ENCODE measurements around the gene YEATS2. TPM values are rescaled to one million over a fixed set of nuclear protein-coding genes. Genes with fewer than 3 reads are reported as not detected.
A peak's percentile ranks its signal among the peaks of the same experiment; 100 is the strongest.
"Not testable (repeated sequence)": the region's sequence is repeated elsewhere in the genome, so short reads cannot be mapped to it uniquely, and the experiment has no call there.

Gene YEATS2
- polyA plus RNA-seq, 3 donors = 4.2 to 33.0 (median 5.0) TPM

DNA sequence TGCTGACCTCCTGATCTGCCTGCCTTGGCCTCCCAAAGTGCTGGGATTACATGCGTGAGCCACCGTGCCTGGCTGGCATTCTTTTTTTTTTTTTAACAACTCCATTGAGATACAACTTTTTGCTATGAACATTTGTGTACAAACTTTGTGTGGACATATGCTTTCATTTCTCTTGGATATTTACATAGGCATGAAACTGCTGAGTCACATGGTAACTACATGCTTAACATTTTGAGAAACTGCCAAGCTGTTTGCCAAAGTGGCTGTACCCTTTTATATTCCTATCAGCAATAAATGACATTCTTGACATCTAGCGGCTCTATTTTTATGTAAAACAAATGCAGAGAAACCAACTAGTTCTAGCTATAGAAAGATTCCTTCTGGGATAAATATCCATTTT is 8.7 kb upstream of the YEATS2 start:
- no peaks in the 10 kb centered on the region for H3K36me3 Mint-ChIP-seq
- TF ChIP-seq CTCF (IDR thresholded peaks at IDR 0.05) = no peak
- no peak for DNase-seq
- no peaks in the 10 kb centered on the region for H4K20me1 ChIP-seq (ENCODE audit: insufficient read depth, low read length)
- no peaks in the 10 kb centered on the region for H3K27me3 ChIP-seq (ENCODE audit: control insufficient read depth in 2 of 2, insufficient read depth in 2 of 2, low read length in 2 of 2)
- peaks cover 0 to 4% of the 10 kb centered on the region in 2 donors for H3K9me3 ChIP-seq (replicated peaks in 1 of 2; ENCODE audit: control insufficient read depth in 1 of 2, insufficient read depth in 1 of 2, low read length in 2 of 2)
- no peaks in the 10 kb centered on the region for H3K36me3 ChIP-seq (replicated peaks in 1 of 2; ENCODE audit: control insufficient read depth in 1 of 2, insufficient read depth in 2 of 2, low read length in 2 of 2)
- no peak overlapping the region for H3K27ac Mint-ChIP-seq
- no peak overlapping the region for H3K4me3 Mint-ChIP-seq
- no peaks in the 10 kb centered on the region for H3K79me2 ChIP-seq (ENCODE audit: insufficient read depth, low read length)
- WGBS (ENCODE audit: insufficient coverage) = no CpG with 5 or more reads among the region's 3 CpGs
- peaks cover 0 to 3% (median 0%) of the 10 kb centered on the region in 3 donors for H3K27me3 Mint-ChIP-seq (ENCODE audit: low read depth in 3 of 3)
- H3K4me2 ChIP-seq (replicated peaks; ENCODE audit: extremely low read depth, low read length, poor library complexity, severe bottlenecking) = no peak overlapping the region
- H3K4me3 ChIP-seq (replicated peaks in 1 of 3; ENCODE audit: low read depth in 2 of 3, low read length in 3 of 3) = no peak overlapping the region
- H3K9me3 Mint-ChIP-seq = peaks cover 0 to 6% (median 0%) of the 10 kb centered on the region in 7 donors
- H3K27ac ChIP-seq (ENCODE audit: low read depth in 1 of 2, low read length in 2 of 2) = no peak overlapping the region
- intact Hi-C loops (cut with micrococcal nuclease) = no loop called here
- no peaks in the 10 kb centered on the region for H3K4me1 ChIP-seq (ENCODE audit: control insufficient read depth in 1 of 2, insufficient read depth in 2 of 2, low read length in 2 of 2)
- H3K4me1 Mint-ChIP-seq = peaks cover 2% of the 10 kb centered on the region
- H3K9ac ChIP-seq (ENCODE audit: insufficient read depth, low read length, poor library complexity, severe bottlenecking) = no peak overlapping the region
- H2AFZ ChIP-seq (ENCODE audit: insufficient read depth, low read depth, low read length, poor library complexity, severe bottlenecking) = no peak overlapping the region

- H4K20me1 ChIP-seq (ENCODE audit: insufficient read depth, low read length); H3K27me3 Mint-ChIP-seq (ENCODE audit: low read depth in 3 of 3); H3K9ac ChIP-seq (ENCODE audit: insufficient read depth, low read length, poor library complexity, severe bottlenecking); H2AFZ ChIP-seq (ENCODE audit: insufficient read depth, low read depth, low read length, poor library complexity, severe bottlenecking); H3K27me3 ChIP-seq (ENCODE audit: control insufficient read depth in 2 of 2, insufficient read depth in 2 of 2, low read length in 2 of 2); H3K9me3 Mint-ChIP-seq; H3K36me3 Mint-ChIP-seq; H3K79me2 ChIP-seq (ENCODE audit: insufficient read depth, low read length); intact Hi-C loops (cut with micrococcal nuclease); H3K27ac ChIP-seq (ENCODE audit: low read depth in 1 of 2, low read length in 2 of 2); H3K9me3 ChIP-seq (replicated peaks in 1 of 2; ENCODE audit: control insufficient read depth in 1 of 2, insufficient read depth in 1 of 2, low read length in 2 of 2); H3K4me1 Mint-ChIP-seq; H3K4me3 Mint-ChIP-seq; DNase-seq; H3K36me3 ChIP-seq (replicated peaks in 1 of 2; ENCODE audit: control insufficient read depth in 1 of 2, insufficient read depth in 2 of 2, low read length in 2 of 2); H3K4me2 ChIP-seq (replicated peaks; ENCODE audit: extremely low read depth, low read length, poor library complexity, severe bottlenecking); H3K4me3 ChIP-seq (replicated peaks in 1 of 3; ENCODE audit: low read depth in 2 of 3, low read length in 3 of 3); H3K4me1 ChIP-seq (ENCODE audit: control insufficient read depth in 1 of 2, insufficient read depth in 2 of 2, low read length in 2 of 2): not testable (repeated sequence)
- H3K27ac Mint-ChIP-seq = peak overlapping the region in 1 of 7 donors; percentile 6
- 94% methylated on average over 3 of the region's 5 CpGs for WGBS (ENCODE audit: insufficient coverage)
These were observed 8.0 kb upstream of the YEATS2 start for GRCh38 chr3:183689621-183690020.
